HG03139 (cell line): ENCODE measurements around the gene ANKRD33.

ENCODE experiments used
- ATAC-seq: cut with Tn5 transposase; IDR thresholded peaks from one replicate; pipeline ENCODE4 v1.9.1; 2021; ENCODE audit not compliant: unreplicated experiment

The ANKRD33 gene, protein sequence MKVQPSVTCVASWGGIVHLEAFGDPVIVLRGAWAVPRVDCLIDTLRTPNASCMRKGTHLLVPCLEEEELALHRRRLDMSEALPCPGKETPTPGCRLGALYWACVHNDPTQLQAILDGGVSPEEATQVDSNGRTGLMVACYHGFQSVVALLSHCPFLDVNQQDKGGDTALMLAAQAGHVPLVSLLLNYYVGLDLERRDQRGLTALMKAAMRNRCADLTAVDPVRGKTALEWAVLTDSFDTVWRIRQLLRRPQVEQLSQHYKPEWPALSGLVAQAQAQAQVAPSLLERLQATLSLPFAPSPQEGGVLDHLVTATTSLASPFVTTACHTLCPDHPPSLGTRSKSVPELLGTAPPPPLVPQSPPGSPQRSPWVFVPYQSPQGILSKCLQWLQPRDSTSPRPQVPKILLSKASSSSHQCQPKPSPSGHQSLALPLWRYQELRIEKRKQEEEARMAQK

DNA sequence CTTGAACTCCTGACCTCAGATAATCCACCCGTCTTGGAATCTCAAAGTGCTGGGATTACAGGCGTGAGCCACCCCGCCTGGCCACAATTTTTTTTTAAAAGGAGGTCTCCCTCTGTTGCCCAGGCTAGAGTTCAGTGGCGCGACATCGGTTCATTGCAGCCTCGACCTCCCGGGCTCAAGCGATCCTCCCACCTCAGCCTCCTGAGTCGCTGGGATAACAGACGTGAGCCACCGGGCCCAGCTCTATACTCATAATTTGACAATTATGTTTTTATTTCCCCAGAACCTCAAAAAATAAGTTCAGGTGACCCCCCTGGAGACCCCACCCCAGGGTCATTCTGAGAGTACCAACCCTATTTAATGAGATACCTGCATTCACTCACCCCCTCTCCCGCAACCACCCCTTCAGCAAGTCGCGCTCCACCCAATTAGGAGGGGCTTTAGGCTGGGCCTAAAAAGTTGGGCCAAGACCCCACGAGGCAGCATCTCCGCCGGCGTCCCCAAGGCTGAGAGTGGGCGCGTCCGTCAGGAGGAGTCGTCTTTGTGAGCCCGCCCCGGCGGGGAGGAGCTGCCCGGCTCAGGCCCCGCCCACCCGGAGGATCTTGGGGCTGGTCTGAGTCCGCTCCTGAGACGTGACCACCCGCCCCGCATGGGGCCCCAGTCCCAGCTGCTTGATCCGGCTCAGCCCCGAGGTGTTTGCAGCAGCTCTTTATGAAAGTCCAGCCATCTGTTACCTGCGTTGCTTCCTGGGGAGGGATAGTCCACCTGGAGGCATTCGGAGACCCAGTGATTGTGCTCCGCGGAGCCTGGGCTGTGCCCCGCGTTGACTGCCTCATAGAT is at the start of gene ANKRD33:
TSS of gene ANKRD33 (plus strand) at position 628 of the 840 bp plus-strand sequence. CDS start at position 712, 84 bp downstream.
- no peak for ATAC-seq

DNA sequence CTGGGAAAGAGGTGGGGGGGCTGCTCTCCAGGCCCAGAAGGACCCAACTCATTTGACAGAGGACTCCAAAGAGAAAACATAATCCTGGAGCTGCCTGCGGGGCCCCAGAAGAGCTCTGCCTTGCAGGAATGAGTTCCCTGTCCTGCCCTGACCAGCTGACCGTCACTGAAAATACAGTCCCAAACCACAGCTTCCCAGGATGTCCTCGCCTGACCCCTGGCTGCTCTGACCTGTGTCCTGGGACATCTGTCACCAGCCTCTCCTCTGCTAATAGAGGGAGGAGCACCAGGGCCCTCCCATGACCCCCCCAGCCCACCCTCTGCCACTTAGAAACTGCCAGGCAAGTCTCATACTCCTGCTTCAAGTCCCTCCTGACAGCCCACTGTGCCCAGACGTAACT is 49.1 kb upstream of the ANKRD33 start:
- no peak for ATAC-seq

- ATAC-seq, result no peak
Observed at GRCh38 chr12:51839310-51839947, 48.5 kb upstream of the ANKRD33 start.

DNA sequence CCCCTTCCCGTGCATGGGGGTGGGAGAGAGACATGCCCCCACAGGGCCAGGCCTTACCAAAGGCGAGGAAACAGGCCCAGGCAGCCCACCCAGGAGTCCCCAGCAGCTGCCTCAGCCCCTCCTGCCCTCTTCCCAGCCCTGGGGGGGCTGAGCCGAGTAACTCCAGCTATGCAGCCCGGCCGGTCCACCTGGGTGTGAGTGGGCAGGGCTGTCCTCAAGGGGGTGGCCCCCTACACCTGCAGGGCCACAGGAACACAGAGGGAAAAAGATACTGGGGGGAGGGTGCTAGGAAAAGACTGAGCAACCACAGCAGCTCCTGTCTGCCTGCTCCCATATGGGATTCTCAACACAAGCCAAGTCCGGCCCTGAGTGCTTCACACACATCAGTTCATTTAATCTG is 46.9 kb upstream of the ANKRD33 start:
- ATAC-seq, result no peak

- no peak for ATAC-seq
Observed at GRCh38 chr12:51841727-51842126, 46.2 kb upstream of the ANKRD33 start.

DNA sequence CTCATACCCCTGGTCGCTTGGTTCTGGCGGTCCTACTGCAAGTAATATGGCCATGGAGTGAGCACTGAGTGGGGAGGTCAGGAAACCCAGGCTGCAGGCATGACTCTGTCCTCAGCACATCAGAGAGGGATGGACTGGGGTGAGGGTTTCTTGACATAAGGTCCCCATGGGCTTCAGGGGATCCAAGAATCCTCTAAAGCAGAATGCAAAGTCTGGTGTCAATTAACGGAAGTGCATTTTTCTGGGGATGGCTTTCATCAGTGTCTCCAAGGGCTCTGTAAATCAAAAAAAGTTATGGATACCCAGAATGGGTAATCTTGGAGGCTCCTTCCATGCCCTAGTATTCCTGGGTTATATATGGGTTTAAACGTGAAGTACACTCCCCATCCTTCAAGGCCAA is 43.0 kb upstream of the ANKRD33 start:
- ATAC-seq, result no peak

DNA sequence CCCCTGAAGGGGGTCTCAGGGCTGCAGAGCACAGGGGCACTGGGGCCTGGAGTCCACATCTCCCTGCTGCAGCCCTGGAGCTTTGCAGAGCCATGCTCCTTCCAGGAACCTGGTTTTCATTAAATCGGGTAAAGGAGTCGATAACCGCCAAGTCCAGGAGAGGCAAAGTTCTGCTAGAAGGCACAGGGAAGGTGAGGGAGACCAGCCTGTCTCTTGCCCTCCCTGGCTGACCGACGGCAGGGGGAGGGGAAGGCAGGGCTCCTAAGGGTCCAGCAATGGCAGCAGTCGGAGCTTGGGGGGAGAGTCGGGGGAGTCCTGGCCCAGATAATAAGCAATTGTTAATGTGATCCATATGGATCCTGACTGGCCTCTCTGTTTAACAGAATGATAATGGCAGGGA is 42.4 kb upstream of the ANKRD33 start:
- no peak for ATAC-seq

- no peak for ATAC-seq
Observed at GRCh38 chr12:51846271-51846691, 41.6 kb upstream of the ANKRD33 start.

DNA sequence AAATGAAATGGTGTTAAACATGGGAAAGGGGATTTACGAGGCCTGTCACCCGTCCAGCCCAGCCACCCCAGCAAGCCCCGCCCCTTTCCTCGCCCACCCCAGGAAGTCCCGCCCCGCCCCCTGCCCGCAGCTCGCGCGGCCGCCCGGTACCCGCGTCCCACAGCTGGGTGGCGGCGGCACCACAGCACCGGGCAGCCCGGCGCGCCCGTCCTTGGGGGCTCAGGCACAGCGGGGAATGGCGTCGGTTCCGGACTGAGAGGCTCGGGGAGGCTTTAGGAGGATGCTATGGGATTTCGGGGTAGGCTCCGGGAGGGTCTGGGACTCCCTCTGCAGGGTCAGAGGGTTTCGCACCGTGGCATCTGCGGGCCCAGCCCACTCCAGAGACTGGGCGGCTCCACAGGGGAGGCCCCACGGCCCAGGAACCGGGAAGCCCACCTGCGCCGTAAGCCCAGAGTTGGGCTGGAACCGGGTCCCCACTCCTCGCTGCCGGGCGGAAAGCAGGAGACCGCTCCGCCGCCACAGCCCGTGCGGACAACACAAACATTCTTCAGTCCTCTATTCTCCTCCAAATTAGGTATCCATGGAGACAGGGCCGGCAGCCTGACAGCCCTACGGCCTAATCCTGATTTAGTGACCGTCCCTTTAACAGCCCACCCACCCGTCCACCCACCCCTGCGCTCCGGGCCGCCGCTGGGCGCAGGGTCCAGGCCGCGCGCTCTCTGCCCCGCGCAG is 40.8 kb upstream of the ANKRD33 start:
- ATAC-seq, result no peak

DNA sequence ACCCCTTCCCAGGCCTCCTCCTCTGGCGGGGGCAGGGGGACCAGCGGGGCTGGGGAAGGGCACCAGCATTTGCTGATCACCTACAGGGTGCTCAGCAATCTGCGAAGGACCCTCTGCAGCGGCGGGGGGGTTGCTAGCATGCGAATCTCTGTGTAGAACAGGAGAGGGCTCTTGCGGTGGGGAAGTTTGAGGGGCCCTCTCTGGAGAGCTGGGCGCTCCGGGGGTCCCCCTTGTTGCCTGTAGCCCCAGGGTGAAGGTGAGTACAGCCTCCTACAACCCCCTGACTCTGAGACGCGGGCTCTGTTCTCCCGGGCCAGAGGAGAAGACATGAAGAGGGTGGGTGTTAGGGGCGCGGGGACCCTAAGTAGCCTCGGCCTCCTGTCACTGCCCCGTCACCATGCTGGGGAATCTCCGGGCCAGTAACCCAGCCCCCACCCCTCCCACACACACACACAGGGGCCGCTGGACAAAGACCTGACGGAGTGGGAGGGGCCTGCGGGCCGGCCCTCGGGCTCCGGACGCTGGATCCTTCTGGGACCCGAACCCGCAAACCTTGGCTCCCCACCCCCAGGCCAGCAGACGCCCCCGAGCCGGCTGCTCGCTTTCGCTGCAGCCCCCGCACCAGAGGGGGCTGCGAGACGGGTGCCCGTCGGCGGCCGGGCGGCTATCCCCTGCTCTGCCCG is 40.1 kb upstream of the ANKRD33 start:
- ATAC-seq, result no peak

DNA sequence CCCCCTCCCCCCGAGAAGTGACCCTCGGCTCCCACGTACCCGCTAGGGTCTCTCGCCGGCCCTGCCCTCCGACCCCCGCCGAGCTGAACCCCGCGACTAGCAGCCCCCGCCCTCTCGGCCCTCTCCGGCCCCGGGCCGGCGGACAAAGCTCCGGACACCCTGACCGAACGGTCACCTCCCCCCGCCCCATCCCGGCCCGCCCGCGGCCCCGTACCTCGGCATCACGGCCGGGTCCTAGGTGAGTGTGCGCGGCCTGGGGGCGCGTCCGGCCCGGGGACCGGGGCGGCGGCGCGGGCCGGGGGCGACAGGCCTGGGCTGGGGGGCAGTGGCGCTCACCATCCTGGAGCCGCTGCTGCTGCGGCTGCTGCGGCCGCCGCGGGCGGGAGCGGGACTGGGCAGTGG is 39.6 kb upstream of the ANKRD33 start, which contains the start of gene FIGNL2:
TSS of gene FIGNL2 (minus strand) at position 393 of the 402 bp plus-strand sequence. CDS start 26,305 bp downstream, outside the sequence.
- ATAC-seq, result no peak

GRCh38 chr12:51848841-51849735 is 38.8 kb upstream of the ANKRD33 start:
- ATAC-seq, result no peak

DNA sequence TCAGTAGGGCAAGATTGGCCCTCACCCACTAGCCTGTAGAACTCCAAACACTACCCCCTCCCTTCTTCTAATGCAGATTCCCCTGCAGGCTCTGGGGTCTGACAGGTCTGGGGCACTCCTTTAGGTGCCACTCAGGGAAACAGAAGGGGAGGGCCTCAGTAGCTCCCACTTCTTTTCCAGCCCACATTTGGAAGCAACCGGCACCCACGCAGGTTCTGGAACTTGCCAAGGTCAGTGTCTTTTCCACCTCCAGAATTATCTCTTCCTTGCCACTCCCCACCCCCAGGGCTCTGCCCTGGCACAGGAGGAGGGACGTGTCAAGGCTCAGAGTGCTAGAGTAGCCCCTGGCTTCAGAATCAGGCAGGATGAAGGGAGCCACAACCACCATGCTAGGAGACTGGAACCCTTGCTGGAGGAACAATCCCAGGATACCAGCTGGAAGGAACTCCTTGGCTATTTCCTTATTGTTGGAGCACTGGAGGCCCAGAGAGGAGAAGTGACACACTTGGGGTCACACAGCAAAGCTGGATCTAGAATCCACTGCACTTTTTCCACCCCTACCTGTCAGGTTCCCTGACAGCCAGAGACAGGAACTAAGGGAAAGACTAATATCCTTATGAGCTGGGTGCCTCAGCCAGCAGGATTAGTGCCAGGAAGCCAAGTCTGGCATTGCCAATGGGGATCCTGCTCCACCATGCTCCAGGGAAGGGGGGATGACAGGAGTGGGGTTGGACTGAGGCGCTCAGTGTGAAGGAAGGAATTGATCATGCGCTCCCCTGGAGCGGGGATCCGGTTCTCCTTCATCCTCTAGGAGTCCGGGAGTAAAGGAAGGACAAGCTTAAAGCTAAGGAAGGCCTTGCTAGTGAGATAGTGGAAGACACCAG is 37.6 kb upstream of the ANKRD33 start:
- no peak for ATAC-seq

DNA sequence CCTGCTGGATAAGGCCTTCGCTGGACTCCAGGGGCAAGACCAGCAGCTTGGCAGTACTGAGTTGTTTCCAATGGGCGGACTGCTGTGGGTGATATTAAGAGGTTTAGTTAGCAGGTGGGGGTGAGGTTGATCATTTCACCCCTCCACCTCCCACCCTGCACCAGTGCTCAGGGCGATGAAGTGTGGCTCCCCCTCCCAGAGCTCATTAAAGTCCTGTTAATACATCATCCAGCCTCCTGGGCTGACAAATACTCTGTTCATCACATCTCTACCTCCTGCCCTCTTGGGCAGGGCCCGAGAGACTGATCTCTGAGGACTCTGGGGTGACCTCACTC is 37.0 kb upstream of the ANKRD33 start:
- ATAC-seq, result no peak

GRCh38 chr12:51851413-51852124 is 36.3 kb upstream of the ANKRD33 start:
- ATAC-seq, result no peak

GRCh38 chr12:51852404-51853137 is 35.3 kb upstream of the ANKRD33 start:
- no peak for ATAC-seq
